Retinal pigment epithelial cell (primary cell): ENCODE results near the gene RBM19.
"Not testable (repeated sequence)": the region's sequence is repeated elsewhere in the genome, so short reads cannot be mapped to it uniquely, and the experiment has no call there.

Source experiments
- DNase-seq: peaks from one replicate; pipeline ENCODE4 v3.0.0-alpha.2; 2010; ENCODE audit warnings: low read depth
- H3K4me3 ChIP-seq: 2 replicates; pipeline ENCODE4 v1.5.1; 2011; ENCODE audit warnings: mild to moderate bottlenecking, low read length, control low read depth, moderate library complexity
- CTCF ChIP-seq: conservative IDR thresholded peaks from 2 replicates; pipeline ENCODE4 v1.5.1; 2011; ENCODE audit warnings: low read depth, low read length, control low read depth, inconsistent platforms

RBM19 gene

GRCh38 chr12:113818283-113818682 lies 147.8 kb downstream of the RBM19 start:
- no peak for TF ChIP-seq CTCF
- no peak overlapping the region for H3K4me3 ChIP-seq
- no peak for DNase-seq

GRCh38 chr12:113816866-113817265 lies 149.3 kb downstream of the RBM19 start:
- no peak overlapping the region for H3K4me3 ChIP-seq
- DNase-seq = no peak
- TF ChIP-seq CTCF = no peak

- no peak for TF ChIP-seq CTCF
- no peak for DNase-seq
- no peak overlapping the region for H3K4me3 ChIP-seq
These were observed 151.1 kb downstream of the RBM19 start for GRCh38 chr12:113815031-113815430.

- no peak for DNase-seq
- TF ChIP-seq CTCF = no peak
- H3K4me3 ChIP-seq = no peak overlapping the region
These were observed 152.9 kb downstream of the RBM19 start for GRCh38 chr12:113813229-113813541.

GRCh38 chr12:113812411-113813228 lies 153.5 kb downstream of the RBM19 start:
- DNase-seq = no peak
- H3K4me3 ChIP-seq = no peak overlapping the region
- no peak for TF ChIP-seq CTCF

GRCh38 chr12:113809462-113810220 lies 156.5 kb downstream of the RBM19 start:
- not testable (repeated sequence) for H3K4me3 ChIP-seq, DNase-seq

- no peak for TF ChIP-seq CTCF
- no peak overlapping the region for H3K4me3 ChIP-seq
- no peak for DNase-seq
These were observed 157.8 kb downstream of the RBM19 start for GRCh38 chr12:113808095-113808951.
